22Rv1 (cell line): Measurements from ENCODE around the gene MAVS.
"Not testable (repeated sequence)": the region's sequence is repeated elsewhere in the genome, so short reads cannot be mapped to it uniquely, and the experiment has no call there.

Experiments used
- H3K27ac ChIP-seq: fragments of 450-650 bp; 2 replicates; pipeline ENCODE4 v1.5.1; 2017
- ZFX ChIP-seq: fragments of 450-650 bp; IDR thresholded peaks from 2 replicates; pipeline ENCODE4 v1.6.1; 2017; ENCODE audit warnings: antibody characterized with exemption, borderline replicate concordance
- TF ChIP-seq, protein P1 (sequence below): fragments of 450-650 bp; IDR thresholded peaks from 2 replicates; pipeline ENCODE4 v1.5.1; 2017; ENCODE audit warnings: mild to moderate bottlenecking

Gene MAVS

DNA sequence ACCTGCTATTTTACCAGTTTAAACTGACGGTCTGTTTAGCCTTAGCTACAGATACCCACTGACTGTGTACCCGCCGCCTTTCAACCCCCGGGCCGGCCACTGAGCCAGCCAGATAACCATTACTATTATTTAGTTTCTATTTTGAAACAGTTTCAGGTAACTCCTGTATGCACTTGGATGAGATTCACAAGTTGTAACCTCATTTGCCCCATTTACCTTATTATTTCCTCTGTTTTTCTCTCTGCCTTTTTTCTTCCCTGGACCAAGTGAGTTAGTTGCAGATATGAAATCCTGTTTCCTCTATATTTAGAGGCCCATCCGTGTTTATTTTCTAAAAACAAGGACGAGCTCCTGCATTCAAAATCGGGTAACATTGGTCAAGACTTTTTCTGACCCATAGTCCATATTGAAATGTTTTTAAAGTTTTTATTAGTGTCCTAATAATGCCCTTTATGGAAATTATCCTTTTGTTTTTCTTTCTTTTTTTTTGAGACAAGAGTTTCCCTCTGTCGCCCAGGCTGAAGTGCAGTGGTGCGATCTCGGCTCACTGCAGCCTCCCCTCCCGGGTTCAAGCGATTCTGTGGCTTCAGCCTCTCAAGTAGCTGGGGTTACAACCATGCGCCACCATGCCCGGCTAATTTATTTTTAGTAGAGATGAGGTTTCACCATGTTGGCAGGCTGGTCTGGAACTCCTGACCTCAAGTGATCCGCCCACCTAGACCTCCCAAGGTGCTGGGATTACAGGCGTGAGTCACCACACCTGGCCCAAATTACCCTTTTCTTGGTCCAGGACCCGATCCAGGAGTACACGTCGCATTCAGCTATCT, 25.5 kb upstream of the MAVS start:
- TF ChIP-seq ZFX = no peak
- TF ChIP-seq, protein P1, sequence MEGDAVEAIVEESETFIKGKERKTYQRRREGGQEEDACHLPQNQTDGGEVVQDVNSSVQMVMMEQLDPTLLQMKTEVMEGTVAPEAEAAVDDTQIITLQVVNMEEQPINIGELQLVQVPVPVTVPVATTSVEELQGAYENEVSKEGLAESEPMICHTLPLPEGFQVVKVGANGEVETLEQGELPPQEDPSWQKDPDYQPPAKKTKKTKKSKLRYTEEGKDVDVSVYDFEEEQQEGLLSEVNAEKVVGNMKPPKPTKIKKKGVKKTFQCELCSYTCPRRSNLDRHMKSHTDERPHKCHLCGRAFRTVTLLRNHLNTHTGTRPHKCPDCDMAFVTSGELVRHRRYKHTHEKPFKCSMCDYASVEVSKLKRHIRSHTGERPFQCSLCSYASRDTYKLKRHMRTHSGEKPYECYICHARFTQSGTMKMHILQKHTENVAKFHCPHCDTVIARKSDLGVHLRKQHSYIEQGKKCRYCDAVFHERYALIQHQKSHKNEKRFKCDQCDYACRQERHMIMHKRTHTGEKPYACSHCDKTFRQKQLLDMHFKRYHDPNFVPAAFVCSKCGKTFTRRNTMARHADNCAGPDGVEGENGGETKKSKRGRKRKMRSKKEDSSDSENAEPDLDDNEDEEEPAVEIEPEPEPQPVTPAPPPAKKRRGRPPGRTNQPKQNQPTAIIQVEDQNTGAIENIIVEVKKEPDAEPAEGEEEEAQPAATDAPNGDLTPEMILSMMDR = no peak
- H3K27ac ChIP-seq = peak overlapping the region; percentile 93

DNA sequence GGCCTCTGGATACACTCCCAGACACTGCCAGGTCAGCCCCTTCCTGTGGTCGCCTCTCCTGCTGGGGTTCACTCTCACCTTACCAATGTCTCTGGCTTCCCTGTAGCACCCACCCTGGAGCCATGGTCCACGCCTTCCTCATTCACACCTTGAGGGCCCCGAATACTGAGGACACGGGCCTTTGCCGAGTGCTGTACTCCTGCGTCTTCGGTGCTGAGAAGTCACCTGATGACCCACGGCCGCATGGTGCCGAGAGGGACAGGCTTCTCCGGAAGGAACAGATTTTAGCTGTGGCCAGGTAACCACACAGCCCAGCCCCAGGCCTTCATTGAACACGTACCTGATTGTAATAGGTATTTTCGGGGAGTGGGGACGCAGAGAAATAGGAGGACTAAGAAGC, 24.6 kb upstream of the MAVS start:
- TF ChIP-seq ZFX = no peak
- TF ChIP-seq, protein P1 = no peak
- H3K27ac ChIP-seq = no peak overlapping the region

DNA sequence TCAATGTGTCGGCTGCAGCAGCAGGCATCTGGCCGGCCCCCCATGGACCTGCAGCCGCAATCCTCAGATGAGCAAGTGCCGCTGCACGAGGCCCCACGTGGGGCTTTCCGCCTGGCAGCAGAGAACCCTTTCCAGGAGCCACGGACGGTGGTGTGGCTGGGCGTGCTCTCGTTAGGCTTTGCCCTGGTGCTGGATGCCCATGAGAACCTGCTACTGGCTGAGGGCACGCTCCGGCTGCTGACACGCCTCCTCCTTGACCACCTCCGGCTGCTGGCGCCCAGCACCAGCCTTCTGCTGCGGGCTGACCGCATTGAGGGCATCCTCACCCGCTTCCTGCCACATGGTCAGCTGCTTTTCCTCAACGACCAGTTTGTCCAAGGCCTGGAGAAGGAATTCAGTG, 22.8 kb upstream of the MAVS start:
- H3K27ac ChIP-seq = no peak overlapping the region
- TF ChIP-seq, protein P1 = no peak
- no peak for TF ChIP-seq ZFX

DNA sequence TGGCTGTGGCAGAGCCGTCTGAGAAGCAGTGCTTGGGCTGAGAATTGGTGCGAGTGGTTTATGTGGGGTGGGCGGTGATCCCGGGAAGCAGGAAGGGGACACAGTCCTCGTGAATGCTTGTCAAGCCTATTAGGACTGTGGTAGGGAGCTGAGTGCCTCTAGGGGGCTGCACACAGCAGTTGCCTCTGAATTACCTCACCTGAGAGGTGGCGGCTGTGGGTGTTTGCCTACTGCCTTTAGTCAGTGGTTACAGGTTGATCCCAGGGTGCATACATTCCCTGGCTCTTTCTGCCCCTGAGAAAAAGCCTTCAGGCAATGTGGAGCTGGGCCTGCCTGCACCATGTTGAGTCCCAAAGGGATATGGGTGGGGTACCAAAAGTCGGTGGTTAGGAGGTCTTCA, 21.1 kb upstream of the MAVS start:
- H3K27ac ChIP-seq = no peak overlapping the region
- TF ChIP-seq ZFX = no peak
- TF ChIP-seq, protein P1 = no peak

DNA sequence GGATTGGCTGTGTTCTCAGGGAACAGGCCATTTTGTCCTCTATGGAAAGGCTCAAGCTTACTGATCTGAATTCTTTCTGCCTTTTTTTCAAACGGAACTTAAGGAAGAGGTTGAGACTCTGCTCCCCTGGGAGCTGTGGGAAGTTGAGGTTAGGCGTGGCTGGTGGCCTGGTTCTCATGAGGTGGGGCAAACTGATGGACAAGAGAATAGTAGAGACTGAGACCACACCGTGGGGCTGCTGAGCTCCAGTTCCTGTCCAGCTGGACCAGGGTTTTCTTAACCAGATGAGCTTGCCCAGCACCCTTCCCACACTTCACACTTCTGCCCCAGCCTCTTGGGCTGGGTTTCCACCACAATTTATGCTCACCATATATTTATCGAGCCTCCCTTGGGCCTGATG, 20.2 kb upstream of the MAVS start:
- no peak for TF ChIP-seq ZFX
- TF ChIP-seq, protein P1 = no peak
- H3K27ac ChIP-seq = no peak overlapping the region

DNA sequence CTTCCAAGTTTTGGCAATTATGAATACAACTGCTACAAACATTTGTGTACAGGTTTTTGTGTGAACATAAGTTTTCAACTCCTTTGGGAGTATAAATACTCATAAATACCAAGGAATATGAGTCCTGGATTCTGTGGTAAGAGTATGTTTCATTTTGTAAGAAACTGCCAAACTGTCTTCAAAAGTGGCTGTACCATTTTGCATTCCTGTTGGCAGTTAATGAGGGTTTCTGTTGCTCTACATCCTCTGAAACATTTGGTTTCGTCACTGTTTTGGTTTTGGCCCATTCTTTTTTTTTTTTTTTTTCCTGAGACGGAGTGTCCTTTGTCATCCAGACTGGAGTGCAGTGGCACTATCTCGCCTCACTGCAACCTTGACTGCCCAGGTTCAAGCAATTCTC, 17.8 kb upstream of the MAVS start:
- TF ChIP-seq ZFX = no peak
- TF ChIP-seq, protein P1 = no peak
- H3K27ac ChIP-seq = no peak overlapping the region

DNA sequence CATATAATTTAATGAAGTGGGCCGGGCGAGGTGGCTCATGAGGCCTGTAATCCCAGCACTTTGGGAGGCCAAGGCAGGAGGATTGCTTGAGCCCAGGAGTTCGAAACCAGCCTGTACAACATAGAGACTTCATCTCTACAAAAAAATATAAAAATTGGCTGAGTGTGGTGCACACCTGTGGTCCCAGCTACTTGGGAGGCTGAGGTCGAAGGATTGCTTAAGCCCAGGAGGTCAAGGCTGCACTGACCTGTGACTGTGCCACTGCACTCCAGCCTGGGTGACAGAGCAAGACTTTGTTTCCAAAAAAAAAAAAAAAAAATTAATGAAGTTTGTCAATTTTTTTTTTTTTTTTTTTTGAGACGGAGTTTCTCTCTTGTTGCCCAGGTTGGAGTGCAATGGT, 16.7 kb upstream of the MAVS start:
- not testable (repeated sequence) for H3K27ac ChIP-seq

DNA sequence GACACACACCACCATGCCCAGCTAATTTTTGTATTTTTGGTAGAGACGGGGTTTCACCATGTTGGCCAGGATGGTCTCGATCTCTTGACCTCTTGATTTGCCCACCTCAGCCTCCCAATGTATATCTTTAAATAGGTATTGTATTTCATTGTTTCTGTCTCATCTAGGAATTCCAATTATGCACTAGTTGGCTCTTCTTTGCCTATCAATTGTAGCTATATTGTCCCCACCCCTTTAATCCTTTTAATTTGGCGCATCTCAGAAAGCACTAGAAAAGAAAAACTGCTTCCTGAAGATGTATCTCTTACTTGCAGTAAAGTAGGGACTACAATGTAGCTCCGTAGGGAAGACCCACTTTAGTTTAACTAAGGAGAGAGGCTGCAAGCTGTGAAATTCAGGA, 10.5 kb upstream of the MAVS start:
- no peak overlapping the region for H3K27ac ChIP-seq
- TF ChIP-seq, protein P1 = no peak
- no peak for TF ChIP-seq ZFX
